Stimulated activated CD4-positive, alpha-beta T cell treated with anti-CD3 and anti-CD28 coated beads, Interleukin-12 subunit alpha, Interleukin-12 subunit beta, amount 100 ng/mL, for 24 hours (primary cell): ENCODE data around the gene RGS13.

Experiments
- DNase-seq, 2 experiments: peaks; one replicate each; pipeline ENCODE4 v3.0.0-alpha.2; 2020; ENCODE audit warnings: low read depth in 2 of 2

RGS13 gene, protein sequence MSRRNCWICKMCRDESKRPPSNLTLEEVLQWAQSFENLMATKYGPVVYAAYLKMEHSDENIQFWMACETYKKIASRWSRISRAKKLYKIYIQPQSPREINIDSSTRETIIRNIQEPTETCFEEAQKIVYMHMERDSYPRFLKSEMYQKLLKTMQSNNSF

GRCh38 chr1:192635939-192636338, at the start of gene RGS13:
RGS13 (plus strand) TSS chr1:192636147; CDS start chr1:192644335, 8,188 bp downstream.
- no peak for DNase-seq

DNA sequence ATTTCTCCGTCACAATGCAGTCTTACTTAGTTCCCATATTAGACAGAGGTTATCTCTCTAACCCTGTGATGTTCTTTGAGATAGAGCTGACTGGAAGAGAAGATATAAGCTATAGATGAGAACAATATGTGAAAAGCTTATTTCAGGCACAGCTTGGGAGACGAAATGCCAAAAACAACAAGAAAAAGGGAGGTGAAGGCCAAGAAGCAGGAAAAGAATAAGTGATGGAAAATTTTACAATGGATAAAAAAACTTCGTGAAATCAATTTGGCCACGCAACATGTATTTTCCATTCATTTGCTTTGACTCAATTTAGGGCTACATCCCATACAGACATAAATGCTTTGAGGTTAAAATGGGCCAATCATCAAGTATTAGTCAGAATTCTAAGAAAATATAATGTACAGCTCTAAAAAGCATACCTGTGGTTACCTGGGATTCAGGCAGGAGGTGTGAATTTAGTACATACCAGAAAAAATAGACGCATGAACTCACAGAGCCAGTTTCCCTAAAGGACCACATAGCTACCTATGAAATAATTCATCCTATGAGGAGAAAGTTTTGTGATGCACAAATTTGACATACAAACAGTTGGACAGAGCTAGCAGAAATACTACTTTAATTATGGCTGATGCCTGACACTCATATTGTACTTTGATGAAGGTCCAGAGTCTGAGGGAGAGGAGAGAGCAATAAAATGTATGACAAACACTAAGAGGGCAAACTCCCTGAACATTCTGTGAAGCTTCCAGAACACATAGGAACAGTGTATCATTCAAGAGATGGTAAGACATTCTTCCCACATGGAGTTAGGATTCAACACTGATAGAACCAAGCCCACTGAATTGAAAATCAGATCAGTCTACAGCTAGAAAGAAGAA, 48.3 kb upstream of the RGS13 start:
- no peak for DNase-seq

DNA sequence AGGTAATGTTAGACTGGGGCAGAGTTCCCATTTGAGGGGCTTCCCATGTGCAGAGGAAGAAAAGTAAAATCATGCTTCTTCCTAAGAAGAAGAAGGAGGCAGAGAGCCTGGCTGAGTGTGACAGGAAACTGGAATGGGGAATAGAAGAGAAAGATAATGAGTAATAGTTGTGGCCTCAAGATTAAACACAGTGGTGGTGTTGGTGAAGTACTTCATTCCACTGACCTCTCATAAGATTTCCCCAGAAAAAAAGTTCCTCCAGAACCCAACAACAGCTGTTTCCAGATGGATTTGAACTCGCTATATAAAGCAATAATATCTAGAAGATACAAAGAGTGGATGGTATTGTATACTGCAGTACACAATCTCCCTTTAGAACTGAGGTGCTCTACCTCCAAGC, 47.4 kb upstream of the RGS13 start:
- DNase-seq, result no peak

DNA sequence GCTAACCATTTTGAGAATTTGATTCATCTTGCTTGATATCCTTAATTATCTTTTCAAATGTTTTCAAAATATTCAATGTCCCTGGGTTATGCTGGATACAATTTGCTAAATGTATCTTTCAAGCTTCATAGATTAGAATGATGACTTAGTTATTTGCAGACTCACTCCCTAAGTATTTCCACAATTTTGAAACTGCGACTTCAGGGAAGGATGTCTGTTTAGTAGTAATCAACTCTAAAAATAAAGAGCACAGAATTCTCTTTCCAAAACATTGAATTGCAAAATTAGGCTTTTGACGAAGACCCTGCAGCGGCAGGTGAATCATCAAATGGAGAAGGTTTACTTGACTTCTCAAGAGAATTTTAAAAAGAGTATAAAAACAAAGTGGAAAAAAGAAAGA, 46.1 kb upstream of the RGS13 start:
- no peak for DNase-seq

DNA sequence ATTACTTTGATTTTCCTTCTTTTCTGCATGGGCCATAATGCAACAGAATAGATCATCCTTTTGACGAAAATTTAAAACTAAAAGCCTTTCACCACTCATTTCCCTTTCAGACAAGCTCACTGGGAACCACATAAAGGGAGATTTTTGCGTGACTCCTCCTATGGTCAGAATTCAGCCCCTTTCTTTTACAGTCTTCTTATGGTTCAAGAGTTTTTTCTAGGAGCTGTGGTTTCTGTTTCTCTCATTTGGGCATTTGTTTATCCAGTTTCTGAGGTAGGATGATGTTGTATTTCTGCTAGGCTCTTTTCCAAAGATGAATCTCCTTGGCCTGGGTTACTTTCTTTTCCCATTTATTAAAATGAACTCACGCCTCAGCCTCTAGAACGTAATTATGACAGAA, 43.4 kb upstream of the RGS13 start:
- DNase-seq, result no peak

DNA sequence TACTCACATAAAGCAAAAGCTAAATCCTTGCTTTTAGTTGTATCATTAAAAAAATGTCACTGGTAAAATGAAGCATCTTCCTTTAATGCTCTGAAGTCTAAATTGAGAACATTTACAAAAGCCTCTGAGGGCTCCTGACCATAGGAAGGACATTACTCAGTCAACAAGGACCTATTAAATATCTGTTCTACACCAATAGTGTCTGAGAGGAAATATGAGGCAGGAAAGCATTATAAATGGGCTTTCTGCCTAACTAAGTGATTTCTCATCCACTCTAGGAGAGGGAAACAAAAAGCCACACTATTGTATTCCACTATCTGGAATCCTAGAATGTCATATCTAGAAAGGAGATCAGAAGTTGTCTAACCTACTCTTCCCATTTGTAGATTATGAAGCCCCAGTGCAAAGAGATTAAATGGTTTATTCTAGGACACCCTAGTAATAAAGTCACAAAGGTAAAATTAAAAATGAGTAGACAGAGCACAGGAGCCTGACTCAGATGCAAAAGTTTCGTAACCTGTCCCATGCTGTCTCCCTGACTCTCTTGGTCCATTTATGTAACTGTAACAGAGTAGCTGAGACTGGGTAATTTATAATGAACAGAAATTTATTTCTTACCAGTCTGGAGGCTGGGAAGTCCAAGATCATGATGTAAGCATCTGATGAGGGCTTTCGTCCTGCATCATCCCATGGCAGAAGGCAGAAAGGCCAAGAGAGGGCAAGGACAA, 42.8 kb upstream of the RGS13 start:
- no peak for DNase-seq

GRCh38 chr1:192595299-192595698, 40.6 kb upstream of the RGS13 start:
- DNase-seq, result no peak

GRCh38 chr1:192598589-192598988, 37.4 kb upstream of the RGS13 start:
- DNase-seq, result no peak

GRCh38 chr1:192600275-192600674, 35.7 kb upstream of the RGS13 start:
- no peak for DNase-seq

- no peak for DNase-seq
Measured at GRCh38 chr1:192601143-192601542, 34.8 kb upstream of the RGS13 start.

DNA sequence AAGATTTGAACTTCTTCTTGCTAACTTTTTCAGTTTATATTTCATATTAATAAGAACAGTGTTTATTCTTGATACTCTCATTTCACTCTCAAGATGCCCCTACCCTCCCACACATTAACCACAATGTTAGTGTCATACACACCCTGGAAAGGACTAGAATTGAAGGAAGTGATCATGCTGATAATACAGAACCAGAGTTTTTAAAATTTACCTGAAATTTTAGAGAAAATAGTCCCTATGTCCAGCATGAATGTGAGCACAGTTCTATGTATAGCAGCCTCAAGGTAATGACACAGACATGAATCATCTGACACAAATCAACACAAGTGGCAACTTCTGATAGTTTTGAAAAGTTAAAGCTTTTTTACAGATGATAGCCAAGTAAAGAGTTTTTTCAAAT, 34.4 kb upstream of the RGS13 start:
- DNase-seq, result no peak

DNA sequence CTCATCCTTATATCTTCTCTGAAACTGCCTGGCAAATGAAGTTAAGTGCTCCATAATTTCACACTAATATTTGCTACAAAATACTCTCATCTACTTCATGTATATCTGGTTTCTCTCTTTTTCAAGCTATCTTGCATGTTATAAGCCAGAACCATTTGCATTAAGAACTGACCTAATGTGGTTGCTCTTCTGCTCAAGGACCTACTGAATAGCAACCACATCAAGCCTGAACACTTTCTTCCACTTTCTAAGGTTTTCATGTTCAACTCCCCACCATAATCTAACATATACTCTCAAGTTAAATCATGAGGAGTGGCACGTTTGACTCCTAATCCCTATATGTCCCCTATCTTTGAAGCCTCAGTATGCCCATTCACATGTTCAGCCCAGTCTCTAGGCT, 33.2 kb upstream of the RGS13 start:
- no peak for DNase-seq

DNA sequence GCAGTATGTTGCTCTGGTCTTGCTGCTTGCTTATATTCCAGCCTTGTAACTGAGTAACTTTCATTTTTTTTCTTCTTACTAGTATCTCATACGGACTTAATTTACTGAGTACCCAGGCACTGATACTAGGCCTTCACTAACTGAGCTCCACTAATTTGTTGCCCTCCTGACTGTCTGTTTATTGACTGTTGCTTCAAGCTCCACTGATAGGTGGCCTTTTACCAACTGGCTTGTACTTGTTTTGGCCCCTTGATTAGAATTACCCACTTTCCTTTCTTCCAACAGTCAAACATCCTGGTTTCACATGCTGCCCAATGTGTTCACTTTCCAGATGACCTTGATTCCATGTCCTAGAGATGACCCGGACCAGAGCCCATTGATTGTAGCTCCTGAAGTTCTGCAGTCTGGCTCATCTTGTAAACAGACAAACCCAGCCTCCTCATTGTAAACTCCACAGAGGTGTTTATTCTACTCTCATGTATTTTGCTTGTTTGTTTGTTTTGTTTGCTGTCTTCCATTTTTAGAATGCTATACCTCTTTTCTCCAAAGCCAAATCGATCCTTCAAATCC, 32.6 kb upstream of the RGS13 start:
- no peak for DNase-seq

- no peak for DNase-seq
Measured at GRCh38 chr1:192604979-192605620, 30.8 kb upstream of the RGS13 start.

GRCh38 chr1:192608671-192609070, 27.3 kb upstream of the RGS13 start:
- no peak for DNase-seq

- DNase-seq, result peak; percentile 8
Measured at GRCh38 chr1:192609110-192610079, 26.6 kb upstream of the RGS13 start.

DNA sequence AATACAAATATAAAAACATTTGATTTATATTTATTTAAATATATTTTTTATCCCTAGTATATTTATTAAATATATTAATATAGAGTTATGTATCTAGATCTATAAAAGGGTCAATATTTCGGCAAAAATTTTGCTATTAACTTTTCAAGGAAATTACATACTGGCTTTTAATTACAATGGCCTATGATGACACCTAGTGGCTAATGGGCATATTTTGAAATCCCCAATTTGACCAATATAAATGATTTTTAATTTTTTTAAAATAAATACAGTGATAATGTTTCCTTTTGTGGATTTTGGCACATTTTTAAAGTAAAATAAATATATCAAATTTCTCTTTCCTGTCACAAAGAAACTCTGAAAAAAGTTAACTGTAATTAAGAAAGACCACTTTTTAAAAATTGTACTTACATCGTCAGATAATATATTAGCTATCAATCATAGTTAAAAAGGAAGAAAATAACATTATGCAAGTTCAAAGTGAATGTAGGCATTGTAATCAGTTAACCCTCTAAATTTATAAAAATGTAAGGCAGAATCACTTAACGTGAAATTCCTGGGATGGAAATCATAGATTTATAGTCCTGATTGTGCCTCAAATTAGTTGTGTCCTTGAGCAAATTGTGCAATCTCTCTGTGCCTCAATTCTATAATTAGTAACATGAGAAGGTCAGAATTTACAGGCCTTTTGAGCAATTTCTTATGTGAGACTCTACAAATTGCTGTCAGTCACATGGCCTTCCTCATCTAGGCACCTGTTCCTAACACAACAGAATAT, 25.6 kb upstream of the RGS13 start:
- no peak for DNase-seq

DNA sequence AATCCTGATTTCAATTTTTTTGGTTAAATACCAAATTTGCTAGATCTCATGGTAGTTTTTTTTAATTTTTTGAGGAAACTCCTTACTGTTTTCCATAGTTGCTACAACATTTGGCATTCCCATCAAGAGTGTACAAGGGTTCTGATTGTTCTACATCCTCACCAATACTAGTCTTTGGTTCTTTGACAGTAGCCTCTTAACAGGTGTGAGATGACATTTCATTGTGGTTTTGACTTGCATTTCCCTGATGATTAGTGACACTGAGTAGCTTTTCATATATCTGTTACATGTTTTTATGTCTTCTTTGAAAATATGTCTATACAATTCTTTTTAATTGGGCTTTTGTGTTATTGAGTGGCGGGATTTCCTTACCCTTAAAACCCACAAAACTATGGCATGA, 20.9 kb upstream of the RGS13 start:
- no peak for DNase-seq

DNA sequence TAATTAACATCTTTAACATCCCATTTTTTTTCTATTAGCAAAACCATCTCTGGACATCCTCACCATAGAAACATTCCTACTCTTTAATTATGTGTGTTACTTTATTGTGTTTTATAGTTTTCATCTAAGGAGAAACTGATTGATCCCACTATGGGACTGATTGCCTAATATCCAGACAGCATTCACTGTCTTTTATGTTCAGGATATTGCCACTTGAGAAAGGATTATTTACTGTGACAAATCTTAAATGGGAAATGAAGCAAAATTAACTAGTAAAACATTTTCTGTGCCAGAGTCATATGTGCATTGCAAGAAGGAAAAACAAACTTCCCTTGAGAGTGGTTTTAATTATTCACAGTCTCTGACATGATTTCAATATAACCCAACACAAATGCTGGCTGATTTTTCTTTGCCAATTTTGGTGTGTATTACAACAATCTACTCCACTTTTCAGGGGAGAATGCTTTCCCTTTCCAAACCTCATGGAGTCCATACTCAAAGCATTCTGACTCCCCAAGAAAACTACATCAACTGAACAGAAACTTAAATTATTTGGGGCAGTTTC, 15.8 kb upstream of the RGS13 start:
- no peak for DNase-seq
